Measurements from ENCODE around the gene CNPPD1.
A peak's percentile ranks its signal among the peaks of the same experiment; 100 is the strongest.

Gene CNPPD1

DNA sequence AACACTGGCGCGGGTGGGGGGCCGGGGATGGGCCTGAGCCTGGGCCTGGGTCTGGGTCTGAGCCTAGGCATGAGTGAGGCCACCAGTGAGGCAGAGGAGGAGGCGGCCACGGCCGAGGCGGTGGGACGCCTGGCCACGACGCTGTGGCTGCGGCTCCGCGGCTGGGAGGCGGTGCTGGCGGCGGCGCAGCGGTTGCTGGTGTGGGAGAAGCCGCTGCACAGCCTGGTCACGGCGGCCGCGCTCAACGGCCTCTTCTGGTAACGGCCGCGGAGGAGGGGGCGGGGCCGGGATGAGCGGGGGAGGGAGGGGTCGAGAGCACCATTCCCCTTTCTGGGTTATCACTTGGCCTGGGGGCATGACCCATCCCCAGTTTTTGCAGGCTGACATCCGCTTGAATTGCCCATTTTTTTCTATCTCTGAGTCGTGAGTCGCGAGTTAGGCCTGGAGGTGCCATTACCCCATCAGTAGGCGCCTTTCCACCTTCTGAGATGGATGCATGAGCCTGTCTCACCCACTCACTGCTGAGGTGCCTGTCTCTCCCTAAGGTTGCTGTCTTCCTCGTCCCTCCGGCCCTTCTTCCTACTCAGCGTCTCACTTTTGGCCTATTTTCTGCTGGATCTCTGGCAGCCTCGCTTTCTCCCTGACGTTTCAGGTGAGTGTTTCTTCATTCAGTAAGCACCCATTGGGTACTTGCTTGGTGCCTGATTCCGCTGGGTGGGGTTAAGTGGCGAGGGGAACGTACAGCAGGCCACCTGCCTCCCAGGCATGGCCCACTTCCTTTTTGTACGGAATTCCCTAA, 1.9 kb upstream of the CNPPD1 start:
- TF ChIP-seq, protein P1, sequence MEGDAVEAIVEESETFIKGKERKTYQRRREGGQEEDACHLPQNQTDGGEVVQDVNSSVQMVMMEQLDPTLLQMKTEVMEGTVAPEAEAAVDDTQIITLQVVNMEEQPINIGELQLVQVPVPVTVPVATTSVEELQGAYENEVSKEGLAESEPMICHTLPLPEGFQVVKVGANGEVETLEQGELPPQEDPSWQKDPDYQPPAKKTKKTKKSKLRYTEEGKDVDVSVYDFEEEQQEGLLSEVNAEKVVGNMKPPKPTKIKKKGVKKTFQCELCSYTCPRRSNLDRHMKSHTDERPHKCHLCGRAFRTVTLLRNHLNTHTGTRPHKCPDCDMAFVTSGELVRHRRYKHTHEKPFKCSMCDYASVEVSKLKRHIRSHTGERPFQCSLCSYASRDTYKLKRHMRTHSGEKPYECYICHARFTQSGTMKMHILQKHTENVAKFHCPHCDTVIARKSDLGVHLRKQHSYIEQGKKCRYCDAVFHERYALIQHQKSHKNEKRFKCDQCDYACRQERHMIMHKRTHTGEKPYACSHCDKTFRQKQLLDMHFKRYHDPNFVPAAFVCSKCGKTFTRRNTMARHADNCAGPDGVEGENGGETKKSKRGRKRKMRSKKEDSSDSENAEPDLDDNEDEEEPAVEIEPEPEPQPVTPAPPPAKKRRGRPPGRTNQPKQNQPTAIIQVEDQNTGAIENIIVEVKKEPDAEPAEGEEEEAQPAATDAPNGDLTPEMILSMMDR (IDR thresholded peaks at IDR 0.05; ENCODE audit: unreplicated experiment in 3 of 3) = no peak
- Mint-ChIP-seq H3K27ac (peak overlapping the region; percentile 82 to 97 (median 83)), H3K27me3 (ENCODE audit: low read depth) (peaks cover 3% of the 10 kb centered on the region), H3K9me3 (no peaks in the 10 kb centered on the region), H3K36me3 (ENCODE audit: low read depth) (peaks cover 40% of the 10 kb centered on the region), H3K4me3 (peak overlapping the region; percentile 87 to 99 (median 96)), H3K4me1 (peaks cover 34% of the 10 kb centered on the region)

DNA sequence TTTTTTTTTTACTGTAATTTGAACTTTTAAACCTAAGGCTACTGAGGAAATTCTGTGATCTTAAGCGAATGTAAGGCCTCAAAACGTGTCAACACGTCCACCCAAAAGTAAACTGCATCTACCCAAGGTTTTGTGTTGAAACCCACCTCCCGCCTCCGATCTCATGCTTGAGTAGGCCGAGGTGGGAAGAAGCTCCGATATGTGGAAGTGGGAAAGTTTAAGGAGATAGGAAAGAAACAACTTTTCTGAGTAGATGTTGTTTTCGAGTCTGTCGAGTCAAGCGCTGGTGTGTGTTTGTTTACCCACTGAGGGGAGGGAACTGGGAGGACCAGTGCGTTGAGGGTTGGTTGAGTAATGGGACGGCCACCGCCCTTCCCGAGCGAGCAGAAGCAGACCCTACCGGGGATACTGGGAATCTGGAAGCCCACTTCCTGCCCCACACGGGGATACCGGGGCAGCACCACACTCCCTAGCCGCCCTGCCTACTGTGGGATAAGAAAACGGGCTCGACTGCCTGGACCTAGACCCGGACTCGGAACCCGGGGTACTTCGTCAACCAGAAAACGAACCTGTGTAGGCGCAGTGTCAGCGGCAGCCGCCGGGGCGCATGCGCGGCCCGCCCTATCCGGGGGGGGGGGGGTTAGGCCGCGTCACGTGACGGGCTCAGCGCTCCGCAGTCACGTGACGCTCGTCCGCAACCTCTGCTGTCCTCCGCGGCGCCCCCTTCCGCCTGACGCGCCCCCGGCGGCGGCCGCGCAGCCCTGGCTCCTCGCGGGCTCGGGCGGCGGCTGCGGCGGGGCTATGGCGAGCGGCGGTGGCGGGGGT, 1.0 kb upstream of the CNPPD1 start, which contains the start of gene RETREG2:
Gene RETREG2 (plus strand): TSS at position 724 of the 825 bp plus-strand sequence. CDS start 78 bp downstream, at position 802.
- Mint-ChIP-seq H3K27ac (peak within 1 kb of the TSS; percentile 99 to 100 (median 100)), H3K4me3 (peak within 1 kb of the TSS; percentile 97 to 100 (median 99)), H3K4me1 (peaks cover 34% of the 10 kb centered on the region), H3K27me3 (ENCODE audit: low read depth) (peaks cover 2% of the 10 kb centered on the region), H3K36me3 (ENCODE audit: low read depth) (peaks cover 33% of the 10 kb centered on the region), H3K9me3 (no peaks in the 10 kb centered on the region)
- TF ChIP-seq, protein P1 (IDR thresholded peaks at IDR 0.05; ENCODE audit: unreplicated experiment in 3 of 3) = peak; percentile 33 to 45 (median 38)

DNA sequence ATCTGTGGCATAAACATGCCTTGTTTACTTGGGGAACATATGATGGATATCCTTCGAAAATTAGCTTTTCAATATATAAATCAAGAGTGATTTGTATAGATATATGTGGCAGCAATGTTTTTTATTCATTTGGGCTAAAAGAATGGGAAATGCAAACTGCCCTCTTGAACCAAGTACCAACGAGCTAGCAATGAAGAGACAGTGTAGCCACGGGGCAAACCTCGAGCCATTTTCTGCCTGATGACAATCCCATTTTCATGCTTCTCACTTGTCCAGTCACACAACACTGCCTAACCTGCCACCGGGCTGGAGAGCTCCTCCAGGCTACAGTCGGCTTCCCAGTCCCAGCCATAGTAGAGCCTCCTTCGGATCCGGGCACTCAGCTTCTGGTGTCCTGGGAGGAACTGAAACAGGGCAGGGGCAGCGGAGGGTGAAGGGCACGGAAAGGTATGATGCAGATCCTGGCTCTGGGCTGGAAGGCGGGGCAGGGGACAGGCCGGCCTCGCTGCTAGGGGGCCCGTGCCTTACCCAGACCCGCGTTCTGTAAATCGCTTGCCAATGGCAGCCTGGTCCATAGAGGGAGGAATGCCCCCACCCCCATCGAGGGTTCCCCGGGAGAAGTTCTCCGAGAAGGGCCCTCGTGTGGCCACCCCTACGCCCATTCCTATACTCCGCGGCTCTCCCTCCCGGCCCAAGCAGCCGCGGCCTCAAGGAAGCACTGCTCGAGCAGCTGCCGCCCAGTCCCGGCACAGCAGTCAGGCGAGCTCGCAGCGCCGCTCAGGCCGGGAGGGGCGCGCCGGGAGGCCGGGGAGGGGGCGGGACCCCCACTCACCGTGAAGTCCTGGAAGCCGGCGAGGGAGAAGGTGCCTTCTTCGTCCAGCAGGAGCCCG, 552 bp downstream of the CNPPD1 start:
- Mint-ChIP-seq H3K4me3 (peak overlapping the region; percentile 97 to 100 (median 99)), H3K9me3 (no peaks in the 10 kb centered on the region), H3K27me3 (ENCODE audit: low read depth) (no peaks in the 10 kb centered on the region), H3K36me3 (ENCODE audit: low read depth) (peaks cover 35% of the 10 kb centered on the region), H3K4me1 (peaks cover 39% of the 10 kb centered on the region), H3K27ac (peak overlapping the region; percentile 60 to 99 (median 88))
- TF ChIP-seq, protein P1 (IDR thresholded peaks at IDR 0.05; ENCODE audit: unreplicated experiment in 3 of 3) = peak in 2 of 3 experiments; percentile 22 to 29

DNA sequence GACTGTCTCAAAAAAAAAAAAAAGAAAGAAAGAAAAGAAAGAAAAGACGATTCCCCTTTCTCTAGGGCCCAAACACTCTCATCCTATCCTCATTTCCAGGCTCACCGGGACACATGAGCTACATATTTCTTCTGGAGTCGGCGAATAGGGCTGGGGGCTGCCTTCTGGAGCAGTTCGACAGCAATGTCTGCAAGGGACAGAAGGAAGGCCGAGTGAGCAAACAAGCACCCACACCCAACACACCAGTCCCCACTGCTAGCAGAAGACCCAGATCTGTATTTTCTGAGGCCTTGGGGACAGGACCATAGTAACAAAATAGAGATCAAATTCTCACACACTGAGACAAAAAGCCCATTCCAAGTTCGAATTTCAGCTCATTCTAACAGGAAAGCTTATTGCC, 1.2 kb downstream of the CNPPD1 start:
- Mint-ChIP-seq H3K36me3 (ENCODE audit: low read depth) (peaks cover 29% of the 10 kb centered on the region), H3K4me3 (peak overlapping the region; percentile 97 to 100 (median 99)), H3K4me1 (peaks cover 37% of the 10 kb centered on the region), H3K9me3 (no peaks in the 10 kb centered on the region), H3K27ac (peak overlapping the region in 2 of 3 experiments; percentile 60 to 99), H3K27me3 (ENCODE audit: low read depth) (no peaks in the 10 kb centered on the region)
- TF ChIP-seq, protein P1 (IDR thresholded peaks at IDR 0.05; ENCODE audit: unreplicated experiment in 3 of 3) = no peak

DNA sequence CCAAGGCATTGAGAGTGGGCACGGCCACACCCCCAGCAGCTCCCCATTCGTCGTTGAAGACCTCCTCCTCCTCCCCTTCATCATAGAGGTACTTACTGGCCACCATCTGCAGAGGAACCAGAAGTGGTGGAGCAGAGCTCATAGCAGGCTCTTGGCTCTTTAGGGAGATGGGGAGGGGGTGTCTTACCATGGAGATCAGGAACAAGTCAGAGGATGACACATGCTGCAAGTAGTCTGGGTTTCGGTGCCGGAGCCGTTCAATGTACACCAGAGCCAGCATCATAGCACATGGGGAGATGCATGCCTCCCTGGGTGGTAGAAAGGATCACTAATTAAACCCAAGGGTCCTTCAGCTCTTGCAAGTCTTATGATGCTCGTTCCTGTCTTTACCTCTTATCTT, 1.9 kb downstream of the CNPPD1 start:
- Mint-ChIP-seq H3K4me3 (peak overlapping the region; percentile 57 to 81 (median 72)), H3K9me3 (no peaks in the 10 kb centered on the region), H3K36me3 (ENCODE audit: low read depth) (peaks cover 29% of the 10 kb centered on the region), H3K27ac (no peak overlapping the region), H3K4me1 (peaks cover 36% of the 10 kb centered on the region), H3K27me3 (ENCODE audit: low read depth) (no peaks in the 10 kb centered on the region)
- TF ChIP-seq, protein P1 (IDR thresholded peaks at IDR 0.05; ENCODE audit: unreplicated experiment in 3 of 3) = no peak

All from nephron (organoid).